Measurements from ENCODE around the gene CNKSR3. TPM values are rescaled to one million over a fixed set of nuclear protein-coding genes. Genes with fewer than 3 reads are reported as not detected.
A peak's percentile ranks its signal among the peaks of the same experiment; 100 is the strongest.

Gene CNKSR3
- total and polyA plus RNA-seq, 2 of the 8 experiments (the other 6 are each of a cell fraction or from before 2014, with no cell fraction given), result 1.2 to 6.2 TPM

DNA sequence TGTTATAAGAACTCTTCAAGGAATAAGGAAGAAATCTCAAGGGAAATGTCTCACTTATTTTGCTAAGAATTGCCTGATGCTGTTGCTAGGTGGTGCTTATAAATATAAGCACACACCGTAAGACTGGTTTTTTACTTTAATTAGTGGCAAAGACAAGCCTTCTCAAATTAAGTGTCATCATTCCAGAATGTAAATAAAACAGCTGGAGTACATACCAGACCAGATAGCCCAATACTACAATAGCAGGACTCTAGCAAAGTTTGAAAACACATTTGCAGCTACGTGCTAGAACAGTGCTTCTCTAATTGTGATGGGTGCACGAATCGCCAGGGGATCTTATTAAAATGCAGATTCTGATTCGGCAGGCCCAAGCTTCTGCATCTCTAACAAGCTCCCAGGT, 6.8 kb downstream of the CNKSR3 start (continued):
- TF ChIP-seq, protein P1, sequence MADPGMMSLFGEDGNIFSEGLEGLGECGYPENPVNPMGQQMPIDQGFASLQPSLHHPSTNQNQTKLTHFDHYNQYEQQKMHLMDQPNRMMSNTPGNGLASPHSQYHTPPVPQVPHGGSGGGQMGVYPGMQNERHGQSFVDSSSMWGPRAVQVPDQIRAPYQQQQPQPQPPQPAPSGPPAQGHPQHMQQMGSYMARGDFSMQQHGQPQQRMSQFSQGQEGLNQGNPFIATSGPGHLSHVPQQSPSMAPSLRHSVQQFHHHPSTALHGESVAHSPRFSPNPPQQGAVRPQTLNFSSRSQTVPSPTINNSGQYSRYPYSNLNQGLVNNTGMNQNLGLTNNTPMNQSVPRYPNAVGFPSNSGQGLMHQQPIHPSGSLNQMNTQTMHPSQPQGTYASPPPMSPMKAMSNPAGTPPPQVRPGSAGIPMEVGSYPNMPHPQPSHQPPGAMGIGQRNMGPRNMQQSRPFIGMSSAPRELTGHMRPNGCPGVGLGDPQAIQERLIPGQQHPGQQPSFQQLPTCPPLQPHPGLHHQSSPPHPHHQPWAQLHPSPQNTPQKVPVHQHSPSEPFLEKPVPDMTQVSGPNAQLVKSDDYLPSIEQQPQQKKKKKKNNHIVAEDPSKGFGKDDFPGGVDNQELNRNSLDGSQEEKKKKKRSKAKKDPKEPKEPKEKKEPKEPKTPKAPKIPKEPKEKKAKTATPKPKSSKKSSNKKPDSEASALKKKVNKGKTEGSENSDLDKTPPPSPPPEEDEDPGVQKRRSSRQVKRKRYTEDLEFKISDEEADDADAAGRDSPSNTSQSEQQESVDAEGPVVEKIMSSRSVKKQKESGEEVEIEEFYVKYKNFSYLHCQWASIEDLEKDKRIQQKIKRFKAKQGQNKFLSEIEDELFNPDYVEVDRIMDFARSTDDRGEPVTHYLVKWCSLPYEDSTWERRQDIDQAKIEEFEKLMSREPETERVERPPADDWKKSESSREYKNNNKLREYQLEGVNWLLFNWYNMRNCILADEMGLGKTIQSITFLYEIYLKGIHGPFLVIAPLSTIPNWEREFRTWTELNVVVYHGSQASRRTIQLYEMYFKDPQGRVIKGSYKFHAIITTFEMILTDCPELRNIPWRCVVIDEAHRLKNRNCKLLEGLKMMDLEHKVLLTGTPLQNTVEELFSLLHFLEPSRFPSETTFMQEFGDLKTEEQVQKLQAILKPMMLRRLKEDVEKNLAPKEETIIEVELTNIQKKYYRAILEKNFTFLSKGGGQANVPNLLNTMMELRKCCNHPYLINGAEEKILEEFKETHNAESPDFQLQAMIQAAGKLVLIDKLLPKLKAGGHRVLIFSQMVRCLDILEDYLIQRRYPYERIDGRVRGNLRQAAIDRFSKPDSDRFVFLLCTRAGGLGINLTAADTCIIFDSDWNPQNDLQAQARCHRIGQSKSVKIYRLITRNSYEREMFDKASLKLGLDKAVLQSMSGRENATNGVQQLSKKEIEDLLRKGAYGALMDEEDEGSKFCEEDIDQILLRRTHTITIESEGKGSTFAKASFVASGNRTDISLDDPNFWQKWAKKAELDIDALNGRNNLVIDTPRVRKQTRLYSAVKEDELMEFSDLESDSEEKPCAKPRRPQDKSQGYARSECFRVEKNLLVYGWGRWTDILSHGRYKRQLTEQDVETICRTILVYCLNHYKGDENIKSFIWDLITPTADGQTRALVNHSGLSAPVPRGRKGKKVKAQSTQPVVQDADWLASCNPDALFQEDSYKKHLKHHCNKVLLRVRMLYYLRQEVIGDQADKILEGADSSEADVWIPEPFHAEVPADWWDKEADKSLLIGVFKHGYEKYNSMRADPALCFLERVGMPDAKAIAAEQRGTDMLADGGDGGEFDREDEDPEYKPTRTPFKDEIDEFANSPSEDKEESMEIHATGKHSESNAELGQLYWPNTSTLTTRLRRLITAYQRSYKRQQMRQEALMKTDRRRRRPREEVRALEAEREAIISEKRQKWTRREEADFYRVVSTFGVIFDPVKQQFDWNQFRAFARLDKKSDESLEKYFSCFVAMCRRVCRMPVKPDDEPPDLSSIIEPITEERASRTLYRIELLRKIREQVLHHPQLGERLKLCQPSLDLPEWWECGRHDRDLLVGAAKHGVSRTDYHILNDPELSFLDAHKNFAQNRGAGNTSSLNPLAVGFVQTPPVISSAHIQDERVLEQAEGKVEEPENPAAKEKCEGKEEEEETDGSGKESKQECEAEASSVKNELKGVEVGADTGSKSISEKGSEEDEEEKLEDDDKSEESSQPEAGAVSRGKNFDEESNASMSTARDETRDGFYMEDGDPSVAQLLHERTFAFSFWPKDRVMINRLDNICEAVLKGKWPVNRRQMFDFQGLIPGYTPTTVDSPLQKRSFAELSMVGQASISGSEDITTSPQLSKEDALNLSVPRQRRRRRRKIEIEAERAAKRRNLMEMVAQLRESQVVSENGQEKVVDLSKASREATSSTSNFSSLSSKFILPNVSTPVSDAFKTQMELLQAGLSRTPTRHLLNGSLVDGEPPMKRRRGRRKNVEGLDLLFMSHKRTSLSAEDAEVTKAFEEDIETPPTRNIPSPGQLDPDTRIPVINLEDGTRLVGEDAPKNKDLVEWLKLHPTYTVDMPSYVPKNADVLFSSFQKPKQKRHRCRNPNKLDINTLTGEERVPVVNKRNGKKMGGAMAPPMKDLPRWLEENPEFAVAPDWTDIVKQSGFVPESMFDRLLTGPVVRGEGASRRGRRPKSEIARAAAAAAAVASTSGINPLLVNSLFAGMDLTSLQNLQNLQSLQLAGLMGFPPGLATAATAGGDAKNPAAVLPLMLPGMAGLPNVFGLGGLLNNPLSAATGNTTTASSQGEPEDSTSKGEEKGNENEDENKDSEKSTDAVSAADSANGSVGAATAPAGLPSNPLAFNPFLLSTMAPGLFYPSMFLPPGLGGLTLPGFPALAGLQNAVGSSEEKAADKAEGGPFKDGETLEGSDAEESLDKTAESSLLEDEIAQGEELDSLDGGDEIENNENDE (IDR thresholded peaks at IDR 0.05; ENCODE audit: insufficient replicate concordance, low read length), result peak; percentile 76
- no peak for TF ChIP-seq KDM4A (IDR thresholded peaks at IDR 0.05; ENCODE audit: low read depth, low read length, severe bottlenecking)
